ENCODE data around the gene LZIC.
A peak's percentile ranks its signal among the peaks of the same experiment; 100 is the strongest.
"Not testable (repeated sequence)": the region's sequence is repeated elsewhere in the genome, so short reads cannot be mapped to it uniquely, and the experiment has no call there.

Gene LZIC

DNA sequence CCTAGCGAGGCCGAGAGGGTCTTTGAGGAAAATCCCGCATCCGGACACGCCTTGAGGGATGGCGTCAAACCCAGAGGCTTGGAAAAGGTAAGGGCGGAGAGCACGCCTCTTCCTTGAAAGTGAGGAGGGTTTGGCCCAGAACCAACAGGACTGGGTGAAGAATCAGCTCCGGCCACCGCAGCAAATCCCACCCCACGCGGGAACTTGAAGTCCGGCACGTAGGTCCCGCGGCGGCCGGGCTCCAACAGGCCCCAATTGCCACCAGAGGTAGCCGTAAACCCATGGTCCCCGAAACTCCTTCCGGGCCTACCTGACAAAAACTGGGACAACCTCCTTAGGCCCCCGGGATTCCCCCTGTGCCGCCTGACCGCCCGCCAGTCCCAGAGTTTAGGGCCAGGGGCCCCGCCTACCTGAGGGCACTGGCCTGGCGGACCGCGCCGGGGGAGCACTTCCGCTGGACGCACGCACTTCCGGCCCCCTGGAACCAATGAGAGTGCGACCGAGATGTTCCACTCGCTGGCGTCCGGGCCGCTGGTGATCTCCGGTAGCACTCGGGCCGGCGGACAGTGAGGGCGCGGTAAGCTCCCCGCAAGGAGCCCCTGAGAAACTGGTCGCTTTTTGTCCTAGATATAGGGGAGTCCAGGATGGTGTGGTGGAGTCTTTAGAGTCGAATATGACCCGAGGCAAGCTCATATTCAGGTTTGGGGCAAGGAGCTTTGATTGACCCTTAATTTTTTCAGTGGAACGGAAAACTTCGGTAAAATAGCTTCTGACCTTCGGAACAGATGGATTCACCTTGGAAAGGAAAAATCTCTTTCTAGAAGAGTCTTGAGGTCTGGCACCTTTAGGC is at the start of gene LZIC, which contains the start of gene NMNAT1:
TSS of gene LZIC (minus strand) at position 453 of the 850 bp plus-strand sequence. CDS start 6,772 bp downstream, outside the sequence.
TSS of gene NMNAT1 (plus strand) at position 537 of the 850 bp plus-strand sequence. CDS start 28,599 bp downstream, outside the sequence.
- DNase-seq, result peak; percentile 89

DNA sequence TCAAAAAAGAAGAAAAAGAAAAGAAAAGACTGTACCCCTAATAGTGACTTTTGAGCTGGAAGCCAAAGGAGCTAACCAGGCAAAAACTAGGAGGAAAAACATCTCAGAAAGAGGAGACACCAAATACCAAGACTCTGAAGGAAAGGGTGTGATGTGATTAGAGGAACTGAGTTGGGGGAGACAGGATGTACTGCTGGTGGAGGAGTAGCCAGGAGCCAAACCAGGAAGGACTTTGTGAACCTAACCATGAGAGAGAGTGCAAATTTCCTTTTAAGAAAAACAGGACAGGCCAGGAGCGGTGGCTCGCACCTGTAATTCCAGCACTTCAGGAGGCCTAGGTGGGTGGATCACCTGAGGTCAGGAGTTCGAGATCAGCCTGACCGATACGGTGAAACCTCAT is 49.7 kb upstream of the LZIC start:
- DNase-seq, result no peak

- DNase-seq, result no peak
Measured at GRCh38 chr1:9990944-9991343, 47.8 kb upstream of the LZIC start.

- DNase-seq, result no peak
Measured at GRCh38 chr1:9989773-9990172, 46.6 kb upstream of the LZIC start.

DNA sequence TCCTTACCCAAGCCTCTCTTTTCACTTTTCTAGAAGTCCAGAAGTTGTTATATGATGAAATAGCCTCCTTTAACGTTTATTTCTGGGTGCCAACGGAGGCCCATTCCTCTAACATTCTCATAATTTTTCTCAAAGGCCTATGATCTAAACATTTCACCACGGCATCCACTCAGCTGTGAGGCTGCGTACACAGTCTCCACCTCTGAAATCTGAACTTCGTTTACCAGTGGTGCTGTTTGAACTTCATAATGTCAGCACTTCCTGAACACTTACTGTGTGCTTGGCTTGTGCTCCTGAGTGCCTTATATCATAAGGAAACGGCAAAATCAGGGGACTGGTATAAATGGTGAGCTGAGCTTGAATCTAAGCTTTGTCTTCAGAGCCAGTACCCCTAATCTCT is 41.8 kb upstream of the LZIC start:
- no peak for DNase-seq

DNA sequence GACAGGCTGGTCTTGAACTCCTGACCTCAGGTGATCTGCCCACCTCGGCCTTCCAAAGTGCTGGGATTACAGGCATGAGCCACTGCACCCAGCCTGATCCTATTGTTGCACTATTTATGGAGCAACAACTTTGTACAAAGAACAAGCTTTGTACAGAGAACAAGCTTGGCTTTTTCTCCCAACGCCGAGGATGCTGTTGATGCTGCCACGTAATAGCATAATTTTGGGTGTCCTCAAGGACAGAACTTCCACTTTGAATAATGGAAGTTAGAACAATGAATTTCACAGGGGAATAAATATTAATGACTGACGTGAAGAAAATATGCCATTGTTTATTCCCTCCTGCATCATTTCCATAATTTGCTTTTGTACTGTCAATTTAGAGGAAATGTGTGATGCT is 41.1 kb upstream of the LZIC start:
- DNase-seq, result no peak

DNA sequence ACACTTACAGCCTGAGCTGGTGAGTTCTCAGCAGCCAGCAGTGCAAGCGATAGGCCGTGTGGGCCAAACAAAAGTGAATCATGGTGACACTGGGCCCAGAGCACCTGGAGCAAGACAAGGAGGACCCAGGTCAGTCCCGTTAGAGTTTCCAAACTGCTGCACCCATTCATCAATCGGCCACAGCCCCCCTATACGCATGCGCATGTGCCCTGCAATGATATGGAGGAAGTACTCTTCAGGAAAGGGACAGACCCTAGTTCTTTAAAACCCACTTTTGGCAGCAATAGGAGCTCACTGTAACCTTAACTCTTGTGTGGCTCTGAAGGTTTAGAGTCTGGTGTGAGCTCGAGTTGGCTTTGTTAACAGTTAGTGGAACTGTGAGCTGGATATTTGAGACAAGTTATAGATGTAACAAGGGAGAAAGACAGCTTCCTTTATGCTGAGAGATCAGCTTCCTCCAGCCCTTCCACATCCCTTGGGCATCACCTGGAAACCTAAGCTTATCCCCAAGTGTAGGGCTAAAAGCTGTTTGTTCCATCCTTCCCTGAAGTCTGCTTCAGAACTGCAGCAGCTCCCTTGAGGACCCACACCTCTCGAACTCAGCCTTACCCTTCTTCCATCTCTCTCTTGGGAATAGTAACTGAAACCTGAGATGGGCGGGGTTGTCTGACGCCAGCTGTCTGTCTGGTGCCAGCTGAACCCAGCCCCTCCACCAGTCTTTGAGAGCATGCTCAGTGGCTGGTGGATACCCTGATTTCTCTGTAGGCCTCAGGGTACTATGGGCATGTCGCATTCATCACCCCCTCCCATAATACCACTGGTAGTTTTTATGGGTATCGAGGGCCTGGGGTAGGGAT is 17.7 kb upstream of the LZIC start:
- no peak for DNase-seq

DNA sequence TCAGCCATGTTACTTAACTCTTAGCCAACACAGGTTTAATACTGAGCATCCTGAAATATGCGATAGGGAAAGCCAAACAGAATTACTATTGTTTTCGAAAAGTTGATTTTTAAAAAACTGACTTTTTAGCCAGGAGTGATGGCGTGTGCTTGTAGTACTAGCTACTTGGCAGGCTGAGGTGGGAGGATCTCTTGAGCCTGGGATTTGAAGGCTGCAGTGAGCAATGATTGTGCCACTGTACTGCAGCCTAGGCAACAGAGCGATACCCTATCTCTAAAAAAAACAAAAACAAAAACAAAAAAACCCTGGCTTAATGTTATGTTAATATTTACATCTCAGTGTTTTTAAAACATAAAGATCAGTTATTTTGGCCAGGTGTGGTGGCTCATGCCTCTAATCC is 16.8 kb upstream of the LZIC start:
- DNase-seq, result no peak

DNA sequence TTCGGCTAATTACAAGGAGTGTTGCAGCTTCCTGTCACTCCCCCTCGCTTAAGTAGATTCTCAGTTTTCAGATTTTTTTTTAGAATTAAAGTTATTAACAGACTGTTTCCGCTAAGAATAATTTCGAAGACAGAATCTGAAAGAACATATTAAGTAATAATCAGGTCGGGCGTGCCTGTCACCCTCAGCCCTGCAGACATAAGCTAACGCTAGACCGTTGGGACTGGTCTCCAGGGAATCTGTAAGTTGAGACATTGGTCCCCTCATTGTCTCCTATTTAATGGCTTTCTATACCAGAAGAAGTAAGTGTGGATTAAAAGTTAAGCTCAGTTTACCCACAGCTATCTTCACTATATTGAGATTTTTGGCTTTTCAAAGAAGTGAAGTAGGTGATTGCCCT is 14.5 kb upstream of the LZIC start:
- no peak for DNase-seq

DNA sequence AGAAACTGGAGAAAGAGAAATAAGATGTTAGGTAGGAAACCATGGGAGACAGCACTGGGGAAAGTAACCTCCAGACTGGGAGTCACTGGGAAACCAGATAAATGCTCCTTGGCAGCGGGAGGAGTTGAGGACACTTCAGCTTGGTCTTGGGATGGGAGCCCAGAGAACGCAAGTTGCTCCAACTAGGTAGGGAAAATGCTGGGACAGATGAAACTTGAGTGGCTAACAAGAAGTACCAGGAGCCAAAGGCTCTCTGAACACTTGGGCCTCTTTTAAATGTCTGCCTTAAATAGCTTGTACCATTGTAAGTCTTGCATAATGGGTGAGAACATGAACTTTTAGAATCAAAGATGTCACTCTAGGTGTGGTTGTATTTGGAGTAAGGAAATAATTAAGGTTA is 3.1 kb upstream of the LZIC start:
- no peak for DNase-seq

- DNase-seq, result no peak
Measured at GRCh38 chr1:9942399-9942938, 722 bp downstream of the LZIC start.

DNA sequence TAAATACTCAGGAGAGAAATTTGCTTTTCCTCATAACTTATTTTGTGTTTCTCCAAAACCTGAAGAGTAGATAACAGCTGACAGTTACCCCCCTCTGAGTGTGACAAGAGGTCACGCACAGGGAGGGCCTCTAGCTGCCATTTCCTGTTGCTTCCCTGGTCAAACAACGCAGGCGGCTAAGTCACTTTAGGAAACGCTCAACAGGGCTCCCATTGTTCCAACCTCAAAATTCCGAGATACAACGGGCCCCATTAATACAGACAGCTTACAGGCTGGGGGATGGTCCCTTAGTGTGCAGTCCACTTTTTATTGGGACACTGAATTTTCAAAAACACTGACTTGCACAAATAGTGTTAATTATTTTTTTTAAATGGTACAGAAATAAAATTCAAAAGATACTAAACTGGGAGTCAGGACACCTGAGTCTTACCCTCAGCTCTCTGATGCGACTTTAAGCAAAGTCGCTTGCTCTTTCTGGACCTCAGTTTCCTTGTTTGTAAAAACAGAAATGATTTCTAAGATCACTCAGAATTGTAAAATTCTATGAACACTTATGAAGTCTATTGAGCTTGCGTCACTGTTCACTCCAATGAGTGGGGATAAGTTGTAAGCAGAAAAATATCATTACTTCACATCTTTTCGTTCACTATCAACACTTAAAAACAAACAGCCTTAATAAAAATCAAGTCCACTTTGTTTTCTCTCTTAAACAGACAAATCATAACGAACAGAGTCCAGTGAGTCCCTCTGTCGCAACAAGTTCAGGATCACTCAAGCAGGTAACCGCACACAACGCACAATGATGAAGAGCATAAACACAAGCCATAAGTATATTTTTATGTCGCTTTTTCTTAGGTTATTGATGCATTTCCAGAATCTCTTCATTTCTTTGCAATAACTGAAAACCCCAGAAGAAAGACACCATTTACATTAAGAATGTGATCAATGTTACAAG is 13.5 kb downstream of the LZIC start:
- no peak for DNase-seq

DNA sequence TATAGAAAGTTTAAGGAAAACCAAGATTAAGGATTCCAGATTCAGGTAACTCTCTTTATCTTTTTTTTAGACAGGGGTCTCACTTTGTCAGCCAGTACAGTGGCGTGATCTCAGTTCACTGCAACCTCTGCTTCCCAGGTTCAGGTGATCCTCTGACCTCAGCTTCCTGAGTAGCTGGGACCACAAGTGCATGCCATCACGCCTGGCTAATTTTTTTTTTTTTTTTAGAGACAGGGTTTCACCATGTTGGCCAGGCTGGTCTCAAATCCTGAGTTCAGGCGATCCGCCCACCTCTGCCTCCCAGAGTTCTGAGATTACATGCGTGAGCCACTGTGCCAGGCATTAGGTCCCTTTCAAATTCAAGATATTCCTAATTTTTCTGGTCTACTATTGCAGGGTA is 15.9 kb downstream of the LZIC start:
- DNase-seq, result no peak

- no peak for DNase-seq
Measured at GRCh38 chr1:9922342-9922741, 20.8 kb downstream of the LZIC start.

DNA sequence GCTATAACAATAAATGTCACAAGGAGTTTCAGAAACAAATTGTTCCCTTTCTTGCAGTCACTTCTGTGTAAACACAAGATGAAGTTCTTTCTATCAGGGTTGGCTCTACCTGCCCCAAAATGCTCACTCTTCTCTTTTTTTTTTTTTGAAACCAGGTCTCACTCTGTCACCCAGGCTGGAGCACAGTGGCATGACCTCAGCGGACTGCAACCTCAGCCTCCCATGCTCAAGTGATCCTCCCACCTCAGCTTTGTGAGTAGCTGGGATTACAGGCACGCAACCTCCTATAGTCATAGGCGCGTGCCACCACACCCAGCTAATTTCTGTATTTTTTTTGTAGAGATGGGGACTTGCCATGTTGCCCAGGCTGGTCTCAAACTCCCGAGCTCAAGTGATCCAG is 22.6 kb downstream of the LZIC start:
- DNase-seq, result no peak

DNA sequence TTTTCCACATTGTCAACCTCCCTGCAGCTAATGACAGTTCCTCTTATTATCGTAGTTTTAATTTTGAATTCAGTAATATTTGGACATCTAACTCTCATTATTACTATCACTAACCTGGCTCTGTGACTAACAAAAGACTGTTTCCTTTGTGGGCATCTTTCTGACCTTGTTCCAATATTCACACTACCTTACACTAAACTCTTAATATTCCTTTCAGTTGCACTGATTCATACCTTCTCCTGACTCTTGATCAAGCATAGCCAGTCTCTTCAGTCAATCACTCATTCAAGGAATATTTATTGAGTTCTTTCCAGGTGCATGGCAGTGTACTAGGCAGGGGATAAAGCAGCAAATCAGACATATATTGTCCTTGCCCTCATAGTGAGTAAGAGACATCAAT is 25.3 kb downstream of the LZIC start:
- DNase-seq, result no peak

- not testable (repeated sequence) for DNase-seq
Measured at GRCh38 chr1:9917495-9917894, 25.7 kb downstream of the LZIC start.

GRCh38 chr1:9916452-9916851 is 26.7 kb downstream of the LZIC start:
- DNase-seq, result no peak

GRCh38 chr1:9914610-9914937 is 28.6 kb downstream of the LZIC start:
- no peak for DNase-seq

GRCh38 chr1:9912264-9912936 is 30.8 kb downstream of the LZIC start:
- no peak for DNase-seq

- peak; percentile 100 for DNase-seq
Measured at GRCh38 chr1:9910423-9911178, 32.6 kb downstream of the LZIC start.
